Activated naive CD8-positive, alpha-beta T cell treated with anti-CD3 and anti-CD28 coated beads, Interleukin-2, amount 50 U/mL, for 24 hours (primary cell): ENCODE results near the gene SMAD5.

ENCODE experiments used
- ATAC-seq: fragments of 150-1000 bp; cut with Tn5 transposase; one replicate; pipeline ENCODE4 v1.10.0; 2021
- DNase-seq: peaks from one replicate; pipeline ENCODE4 v3.0.0; 2021
- H3K27ac Mint-ChIP-seq: one replicate; pipeline ENCODE4 v1.8.0; 2021; ENCODE audit warnings: mild to moderate bottlenecking, mixed read lengths
- H3K27me3 Mint-ChIP-seq: one replicate; pipeline ENCODE4 v1.8.0; 2021; ENCODE audit warnings: mixed read lengths
- H3K36me3 Mint-ChIP-seq: one replicate; pipeline ENCODE4 v1.8.0; 2021; ENCODE audit warnings: low read depth, mixed read lengths
- H3K4me1 Mint-ChIP-seq: one replicate; pipeline ENCODE4 v1.8.0; 2021; ENCODE audit warnings: mixed read lengths
- H3K4me3 Mint-ChIP-seq: one replicate; pipeline ENCODE4 v1.8.0; 2021; ENCODE audit warnings: mild to moderate bottlenecking, moderate library complexity, mixed read lengths
- H3K9me3 Mint-ChIP-seq: one replicate; pipeline ENCODE4 v1.8.0; 2021; ENCODE audit warnings: mixed read lengths

Gene SMAD5

GRCh38 chr5:136192526-136193321 is 60.1 kb downstream of the SMAD5 start, which contains the start of gene SMIM32:
SMIM32 (minus strand) TSS chr5:136193162; CDS start chr5:136192524, 638 bp downstream.
- no peaks in the 10 kb centered on the region for H3K9me3 Mint-ChIP-seq
- no peak for DNase-seq
- H3K27me3 Mint-ChIP-seq = peaks cover 38% of the 10 kb centered on the region
- no peaks in the 10 kb centered on the region for H3K36me3 Mint-ChIP-seq
- no peak within 1 kb of the TSS for H3K4me3 Mint-ChIP-seq
- ATAC-seq = no peak
- H3K27ac Mint-ChIP-seq = no peak within 1 kb of the TSS
- H3K4me1 Mint-ChIP-seq = no peaks in the 10 kb centered on the region

- Mint-ChIP-seq H3K27ac (no peak overlapping the region), H3K4me1 (no peaks in the 10 kb centered on the region), H3K27me3 (peaks cover 42% of the 10 kb centered on the region), H3K36me3 (no peaks in the 10 kb centered on the region), H3K4me3 (no peak overlapping the region), H3K9me3 (no peaks in the 10 kb centered on the region)
- ATAC-seq (no peak), DNase-seq (no peak)
These were observed 60.8 kb downstream of the SMAD5 start for GRCh38 chr5:136193322-136193935.

- H3K27ac Mint-ChIP-seq = no peak overlapping the region
- no peak overlapping the region for H3K4me3 Mint-ChIP-seq
- H3K36me3 Mint-ChIP-seq = no peaks in the 10 kb centered on the region
- no peaks in the 10 kb centered on the region for H3K4me1 Mint-ChIP-seq
- peaks cover 42% of the 10 kb centered on the region for H3K27me3 Mint-ChIP-seq
- H3K9me3 Mint-ChIP-seq = no peaks in the 10 kb centered on the region
- ATAC-seq (no peak), DNase-seq (no peak)
These were observed 61.9 kb downstream of the SMAD5 start for GRCh38 chr5:136194576-136194975.

- DNase-seq (no peak), ATAC-seq (no peak)
- no peak overlapping the region for H3K4me3 Mint-ChIP-seq
- no peaks in the 10 kb centered on the region for H3K9me3 Mint-ChIP-seq
- H3K27me3 Mint-ChIP-seq = peaks cover 37% of the 10 kb centered on the region
- no peaks in the 10 kb centered on the region for H3K4me1 Mint-ChIP-seq
- no peaks in the 10 kb centered on the region for H3K36me3 Mint-ChIP-seq
- H3K27ac Mint-ChIP-seq = no peak overlapping the region
These were observed 63.6 kb downstream of the SMAD5 start for GRCh38 chr5:136195971-136196820.

- Mint-ChIP-seq H3K9me3 (no peaks in the 10 kb centered on the region), H3K36me3 (no peaks in the 10 kb centered on the region), H3K27me3 (peaks cover 31% of the 10 kb centered on the region), H3K27ac (no peak overlapping the region), H3K4me3 (no peak overlapping the region), H3K4me1 (no peaks in the 10 kb centered on the region)
- DNase-seq (no peak), ATAC-seq (no peak)
These were observed 65.0 kb downstream of the SMAD5 start for GRCh38 chr5:136197462-136198142.

- H3K36me3 Mint-ChIP-seq = no peaks in the 10 kb centered on the region
- H3K4me1 Mint-ChIP-seq = no peaks in the 10 kb centered on the region
- no peak for ATAC-seq
- peaks cover 28% of the 10 kb centered on the region for H3K27me3 Mint-ChIP-seq
- H3K9me3 Mint-ChIP-seq = no peaks in the 10 kb centered on the region
- no peak overlapping the region for H3K27ac Mint-ChIP-seq
- no peak for DNase-seq
- H3K4me3 Mint-ChIP-seq = no peak overlapping the region
These were observed 65.8 kb downstream of the SMAD5 start for GRCh38 chr5:136198453-136198852.

GRCh38 chr5:136199408-136199807 is 66.8 kb downstream of the SMAD5 start:
- H3K27me3 Mint-ChIP-seq = peaks cover 24% of the 10 kb centered on the region
- no peak for DNase-seq
- no peak overlapping the region for H3K27ac Mint-ChIP-seq
- ATAC-seq = no peak
- no peaks in the 10 kb centered on the region for H3K4me1 Mint-ChIP-seq
- H3K36me3 Mint-ChIP-seq = no peaks in the 10 kb centered on the region
- H3K4me3 Mint-ChIP-seq = no peak overlapping the region
- no peaks in the 10 kb centered on the region for H3K9me3 Mint-ChIP-seq

- Mint-ChIP-seq H3K27ac (no peak overlapping the region), H3K27me3 (peaks cover 18% of the 10 kb centered on the region), H3K4me3 (no peak overlapping the region), H3K36me3 (no peaks in the 10 kb centered on the region), H3K4me1 (no peaks in the 10 kb centered on the region), H3K9me3 (no peaks in the 10 kb centered on the region)
- DNase-seq (no peak), ATAC-seq (no peak)
These were observed 67.5 kb downstream of the SMAD5 start for GRCh38 chr5:136200130-136200529.

GRCh38 chr5:136200761-136201160 is 68.1 kb downstream of the SMAD5 start:
- H3K4me3 Mint-ChIP-seq = no peak overlapping the region
- no peak overlapping the region for H3K27ac Mint-ChIP-seq
- H3K9me3 Mint-ChIP-seq = no peaks in the 10 kb centered on the region
- no peak for DNase-seq
- peaks cover 17% of the 10 kb centered on the region for H3K27me3 Mint-ChIP-seq
- ATAC-seq = no peak
- H3K4me1 Mint-ChIP-seq = no peaks in the 10 kb centered on the region
- H3K36me3 Mint-ChIP-seq = no peaks in the 10 kb centered on the region

GRCh38 chr5:136201870-136202269 is 69.2 kb downstream of the SMAD5 start:
- Mint-ChIP-seq H3K4me3 (no peak overlapping the region), H3K9me3 (no peaks in the 10 kb centered on the region), H3K36me3 (no peaks in the 10 kb centered on the region), H3K27me3 (peaks cover 17% of the 10 kb centered on the region), H3K4me1 (no peaks in the 10 kb centered on the region), H3K27ac (no peak overlapping the region)
- ATAC-seq = no peak
- DNase-seq = no peak

- Mint-ChIP-seq H3K27me3 (peaks cover 13% of the 10 kb centered on the region), H3K9me3 (no peaks in the 10 kb centered on the region), H3K4me3 (no peak overlapping the region), H3K27ac (no peak overlapping the region), H3K4me1 (no peaks in the 10 kb centered on the region), H3K36me3 (no peaks in the 10 kb centered on the region)
- ATAC-seq (no peak), DNase-seq (no peak)
These were observed 70.0 kb downstream of the SMAD5 start for GRCh38 chr5:136202469-136203205.

- H3K27ac Mint-ChIP-seq = no peak overlapping the region
- no peaks in the 10 kb centered on the region for H3K36me3 Mint-ChIP-seq
- no peak for DNase-seq
- peaks cover 11% of the 10 kb centered on the region for H3K27me3 Mint-ChIP-seq
- H3K4me1 Mint-ChIP-seq = no peaks in the 10 kb centered on the region
- no peak overlapping the region for H3K4me3 Mint-ChIP-seq
- no peak for ATAC-seq
- H3K9me3 Mint-ChIP-seq = no peaks in the 10 kb centered on the region
These were observed 70.8 kb downstream of the SMAD5 start for GRCh38 chr5:136203303-136203922.

GRCh38 chr5:136205061-136205702 is 72.5 kb downstream of the SMAD5 start:
- Mint-ChIP-seq H3K4me3 (no peak overlapping the region), H3K27me3 (peaks cover 11% of the 10 kb centered on the region)
- DNase-seq = no peak

More at GRCh38 chr5:136205061-136205702, 72.5 kb downstream of the SMAD5 start:
- no peaks in the 10 kb centered on the region for H3K9me3 Mint-ChIP-seq
- no peak overlapping the region for H3K27ac Mint-ChIP-seq
- H3K4me1 Mint-ChIP-seq = no peaks in the 10 kb centered on the region
- ATAC-seq = no peak
- no peaks in the 10 kb centered on the region for H3K36me3 Mint-ChIP-seq
